Measurements from ENCODE around the gene SRD5A3. TPM values are rescaled to one million over a fixed set of nuclear protein-coding genes. Genes with fewer than 3 reads are reported as not detected.

SRD5A3 gene
- 4.2 TPM for total RNA-seq

GRCh38 chr4:55345980-55346850 is at the start of gene SRD5A3:
TSS of gene SRD5A3 (plus strand) at chr4:55346242. CDS start at chr4:55346337, 95 bp downstream.
- Histone ChIP-seq H3K4me3 (ENCODE audit: low read length in 3 of 3) (peak within 1 kb of the TSS; percentile 79 to 89 (median 83)), H3K27ac (ENCODE audit: low read depth, low read length) (peak within 1 kb of the TSS; percentile 87), H3K27me3 (ENCODE audit: control insufficient read depth in 3 of 3, insufficient read depth in 3 of 3, low read length in 3 of 3) (no peaks in the 10 kb centered on the region), H3K4me1 (ENCODE audit: control insufficient read depth in 3 of 3, insufficient read depth in 3 of 3, low read length in 3 of 3) (peaks cover 6 to 10% (median 9%) of the 10 kb centered on the region in 3 donors), H3K9ac (ENCODE audit: low read depth in 1 of 3, low read length in 3 of 3) (peak within 1 kb of the TSS; percentile 81 to 94 (median 91)), H3K36me3 (ENCODE audit: control insufficient read depth in 3 of 3, insufficient read depth in 3 of 3, low read length in 3 of 3) (no peaks in the 10 kb centered on the region), H3K9me3 (ENCODE audit: control insufficient read depth in 3 of 3, low read length in 3 of 3) (no peaks in the 10 kb centered on the region)

GRCh38 chr4:55297346-55297745 is 48.7 kb upstream of the SRD5A3 start:
- no peaks in the 10 kb centered on the region for H3K9me3 ChIP-seq (ENCODE audit: control insufficient read depth in 3 of 3, low read length in 3 of 3)
- no peak overlapping the region for H3K4me3 ChIP-seq (ENCODE audit: low read length in 3 of 3)
- no peak overlapping the region for H3K9ac ChIP-seq (ENCODE audit: low read depth in 1 of 3, low read length in 3 of 3)
- no peaks in the 10 kb centered on the region for H3K4me1 ChIP-seq (ENCODE audit: control insufficient read depth in 3 of 3, insufficient read depth in 3 of 3, low read length in 3 of 3)
- H3K36me3 ChIP-seq (ENCODE audit: control insufficient read depth in 3 of 3, insufficient read depth in 3 of 3, low read length in 3 of 3) = no peaks in the 10 kb centered on the region
- no peaks in the 10 kb centered on the region for H3K27me3 ChIP-seq (ENCODE audit: control insufficient read depth in 3 of 3, insufficient read depth in 3 of 3, low read length in 3 of 3)
- no peak overlapping the region for H3K27ac ChIP-seq (ENCODE audit: low read depth, low read length)

GRCh38 chr4:55303760-55304165 is 42.3 kb upstream of the SRD5A3 start:
- Histone ChIP-seq H3K4me1 (ENCODE audit: control insufficient read depth in 3 of 3, insufficient read depth in 3 of 3, low read length in 3 of 3) (no peaks in the 10 kb centered on the region), H3K27ac (ENCODE audit: low read depth, low read length) (no peak overlapping the region), H3K36me3 (ENCODE audit: control insufficient read depth in 3 of 3, insufficient read depth in 3 of 3, low read length in 3 of 3) (no peaks in the 10 kb centered on the region), H3K27me3 (ENCODE audit: control insufficient read depth in 3 of 3, insufficient read depth in 3 of 3, low read length in 3 of 3) (peaks cover 0 to 2% (median 0%) of the 10 kb centered on the region in 3 donors), H3K9me3 (ENCODE audit: control insufficient read depth in 3 of 3, low read length in 3 of 3) (no peaks in the 10 kb centered on the region), H3K9ac (ENCODE audit: low read depth in 1 of 3, low read length in 3 of 3) (no peak overlapping the region), H3K4me3 (ENCODE audit: low read length in 3 of 3) (no peak overlapping the region)

DNA sequence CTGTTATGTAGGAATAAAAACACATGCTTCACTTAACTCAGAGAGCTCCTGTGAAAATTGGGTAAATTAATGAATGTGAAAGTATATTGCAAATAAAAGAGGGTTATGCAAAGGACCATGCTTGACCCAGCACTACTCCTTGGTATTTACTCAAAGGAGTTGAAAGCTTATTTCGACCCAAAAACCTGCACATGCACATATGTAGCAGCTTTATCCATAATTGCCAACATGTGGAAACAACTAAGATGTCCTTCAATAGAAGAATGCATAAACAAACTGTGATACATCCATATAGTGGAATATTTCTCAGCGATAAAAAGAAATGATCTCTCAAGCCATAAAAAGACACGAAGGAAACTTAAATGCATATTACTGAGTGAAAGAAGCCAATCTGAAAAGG is 41.7 kb upstream of the SRD5A3 start:
- H3K27me3 ChIP-seq (ENCODE audit: control insufficient read depth in 3 of 3, insufficient read depth in 3 of 3, low read length in 3 of 3) = peaks cover 0 to 2% (median 0%) of the 10 kb centered on the region in 3 donors
- H3K27ac ChIP-seq (ENCODE audit: low read depth, low read length) = no peak overlapping the region
- H3K4me1 ChIP-seq (ENCODE audit: control insufficient read depth in 3 of 3, insufficient read depth in 3 of 3, low read length in 3 of 3) = no peaks in the 10 kb centered on the region
- no peaks in the 10 kb centered on the region for H3K9me3 ChIP-seq (ENCODE audit: control insufficient read depth in 3 of 3, low read length in 3 of 3)
- no peak overlapping the region for H3K9ac ChIP-seq (ENCODE audit: low read depth in 1 of 3, low read length in 3 of 3)
- H3K36me3 ChIP-seq (ENCODE audit: control insufficient read depth in 3 of 3, insufficient read depth in 3 of 3, low read length in 3 of 3) = no peaks in the 10 kb centered on the region
- H3K4me3 ChIP-seq (ENCODE audit: low read length in 3 of 3) = no peak overlapping the region

GRCh38 chr4:55308071-55308470 is 38.0 kb upstream of the SRD5A3 start:
- H3K4me1 ChIP-seq (ENCODE audit: control insufficient read depth in 3 of 3, insufficient read depth in 3 of 3, low read length in 3 of 3) = no peaks in the 10 kb centered on the region
- no peak overlapping the region for H3K9ac ChIP-seq (ENCODE audit: low read depth in 1 of 3, low read length in 3 of 3)

DNA sequence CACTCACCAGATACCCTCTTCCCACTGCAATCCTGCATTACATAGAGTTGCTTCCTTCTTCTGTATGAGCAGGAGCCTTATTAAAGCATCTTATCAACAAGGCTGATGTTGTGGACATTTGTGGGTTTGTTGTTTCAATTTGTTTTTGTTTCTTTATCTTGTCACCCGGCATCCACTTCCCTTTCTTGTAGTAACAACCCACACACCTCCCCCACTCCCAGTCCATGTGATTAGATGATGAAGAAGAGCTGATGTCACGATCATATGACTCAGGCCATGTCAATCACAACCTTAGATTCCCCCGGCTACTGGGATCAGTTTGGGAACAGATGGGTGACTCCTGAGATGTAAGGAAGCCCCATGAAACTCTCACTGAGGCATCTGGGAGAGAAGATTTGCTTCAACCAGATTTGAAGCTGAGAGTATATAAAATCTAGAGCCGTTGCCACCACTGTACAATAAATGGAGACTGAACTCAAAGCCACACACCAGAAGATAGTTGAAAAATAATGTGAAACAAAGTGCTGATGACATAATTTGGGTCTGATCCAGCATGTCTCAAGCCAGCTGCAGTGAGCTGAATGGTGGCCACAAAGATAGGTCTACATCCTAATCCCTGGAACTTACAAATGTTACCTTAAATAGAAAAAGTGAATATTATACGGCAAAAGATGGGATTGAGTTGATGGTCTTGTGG is 34.1 kb upstream of the SRD5A3 start:
- no peaks in the 10 kb centered on the region for H3K4me1 ChIP-seq (ENCODE audit: control insufficient read depth in 3 of 3, insufficient read depth in 3 of 3, low read length in 3 of 3)
- no peak overlapping the region for H3K9ac ChIP-seq (ENCODE audit: low read depth in 1 of 3, low read length in 3 of 3)
- no peaks in the 10 kb centered on the region for H3K36me3 ChIP-seq (ENCODE audit: control insufficient read depth in 3 of 3, insufficient read depth in 3 of 3, low read length in 3 of 3)
- no peak overlapping the region for H3K27ac ChIP-seq (ENCODE audit: low read depth, low read length)
- H3K9me3 ChIP-seq (ENCODE audit: control insufficient read depth in 3 of 3, low read length in 3 of 3) = no peaks in the 10 kb centered on the region
- no peak overlapping the region for H3K4me3 ChIP-seq (ENCODE audit: low read length in 3 of 3)
- no peaks in the 10 kb centered on the region for H3K27me3 ChIP-seq (ENCODE audit: control insufficient read depth in 3 of 3, insufficient read depth in 3 of 3, low read length in 3 of 3)

More at GRCh38 chr4:55308071-55308470, 38.0 kb upstream of the SRD5A3 start:
- Histone ChIP-seq H3K27ac (ENCODE audit: low read depth, low read length) (no peak overlapping the region), H3K36me3 (ENCODE audit: control insufficient read depth in 3 of 3, insufficient read depth in 3 of 3, low read length in 3 of 3) (no peaks in the 10 kb centered on the region), H3K4me3 (ENCODE audit: low read length in 3 of 3) (no peak overlapping the region), H3K9me3 (ENCODE audit: control insufficient read depth in 3 of 3, low read length in 3 of 3) (no peaks in the 10 kb centered on the region), H3K27me3 (ENCODE audit: control insufficient read depth in 3 of 3, insufficient read depth in 3 of 3, low read length in 3 of 3) (peaks cover 0 to 2% (median 0%) of the 10 kb centered on the region in 3 donors)

DNA sequence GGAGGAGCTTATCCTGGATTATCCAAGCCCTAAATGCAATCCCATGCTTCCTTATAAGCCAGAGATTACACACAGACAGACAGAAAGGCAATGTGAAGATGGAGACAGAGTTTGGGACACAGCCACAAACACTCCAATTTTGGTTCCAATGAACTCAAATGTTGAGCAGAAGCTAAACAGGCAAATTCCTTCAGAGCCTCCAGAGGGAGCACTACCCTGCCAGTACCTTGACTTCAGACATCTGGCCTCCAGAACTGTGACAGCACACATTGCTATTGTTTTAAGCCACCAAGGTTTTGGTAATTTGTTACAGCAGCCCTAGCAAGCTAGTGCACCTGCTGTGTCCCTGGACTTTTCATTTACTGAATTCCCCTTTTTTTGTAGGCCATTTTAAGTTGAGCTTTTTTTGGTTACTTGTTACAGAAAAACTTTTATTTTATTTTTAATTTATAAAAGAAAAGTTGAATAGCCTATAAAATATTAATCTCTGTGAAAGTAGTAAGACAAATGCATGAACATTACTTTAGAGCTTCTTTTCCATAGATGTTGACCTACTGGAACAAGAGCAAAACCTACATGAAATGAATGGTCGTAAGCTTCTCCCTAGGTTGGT is 33.4 kb upstream of the SRD5A3 start:
- Histone ChIP-seq H3K36me3 (ENCODE audit: control insufficient read depth in 3 of 3, insufficient read depth in 3 of 3, low read length in 3 of 3) (no peaks in the 10 kb centered on the region), H3K27ac (ENCODE audit: low read depth, low read length) (no peak overlapping the region), H3K27me3 (ENCODE audit: control insufficient read depth in 3 of 3, insufficient read depth in 3 of 3, low read length in 3 of 3) (no peaks in the 10 kb centered on the region), H3K4me3 (ENCODE audit: low read length in 3 of 3) (no peak overlapping the region), H3K9ac (ENCODE audit: low read depth in 1 of 3, low read length in 3 of 3) (no peak overlapping the region), H3K9me3 (ENCODE audit: control insufficient read depth in 3 of 3, low read length in 3 of 3) (no peaks in the 10 kb centered on the region), H3K4me1 (ENCODE audit: control insufficient read depth in 3 of 3, insufficient read depth in 3 of 3, low read length in 3 of 3) (no peaks in the 10 kb centered on the region)

DNA sequence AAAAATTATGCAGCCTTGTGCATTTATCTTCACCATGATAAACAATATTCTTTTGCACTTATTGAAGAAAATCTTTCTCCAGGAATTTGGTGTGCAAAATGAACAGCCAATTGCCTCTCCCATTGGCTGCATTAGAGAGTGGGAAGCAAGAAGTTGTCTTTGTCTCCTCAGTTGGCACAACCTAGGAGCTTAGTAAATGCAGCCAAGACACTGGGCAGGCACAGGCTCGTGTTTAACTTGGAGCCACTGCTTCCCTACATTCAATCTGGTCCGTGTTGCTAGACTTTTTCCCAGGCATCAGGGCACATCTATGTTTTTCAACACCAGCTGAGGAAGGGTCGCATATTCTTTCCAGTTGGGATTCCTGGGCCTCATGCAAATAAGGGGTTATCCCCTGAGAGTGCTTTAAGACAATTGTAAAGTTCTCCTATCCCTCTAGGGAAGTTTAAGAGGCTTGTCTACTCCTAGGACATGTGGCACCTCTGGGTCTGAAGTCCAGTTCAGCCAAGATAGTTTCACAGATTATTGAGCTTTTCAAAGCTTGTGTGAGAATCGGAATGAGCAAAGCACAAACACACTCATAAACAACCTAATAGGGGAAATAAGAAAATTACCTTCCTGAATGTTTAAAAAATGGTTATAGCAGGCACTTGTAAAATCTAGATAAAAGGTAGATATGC is 31.8 kb upstream of the SRD5A3 start:
- Histone ChIP-seq H3K27ac (ENCODE audit: low read depth, low read length) (no peak overlapping the region), H3K4me1 (ENCODE audit: control insufficient read depth in 3 of 3, insufficient read depth in 3 of 3, low read length in 3 of 3) (no peaks in the 10 kb centered on the region), H3K9me3 (ENCODE audit: control insufficient read depth in 3 of 3, low read length in 3 of 3) (no peaks in the 10 kb centered on the region), H3K9ac (ENCODE audit: low read depth in 1 of 3, low read length in 3 of 3) (no peak overlapping the region), H3K27me3 (ENCODE audit: control insufficient read depth in 3 of 3, insufficient read depth in 3 of 3, low read length in 3 of 3) (no peaks in the 10 kb centered on the region), H3K36me3 (ENCODE audit: control insufficient read depth in 3 of 3, insufficient read depth in 3 of 3, low read length in 3 of 3) (no peaks in the 10 kb centered on the region), H3K4me3 (ENCODE audit: low read length in 3 of 3) (no peak overlapping the region)

GRCh38 chr4:55318175-55319129 is 27.6 kb upstream of the SRD5A3 start:
- H3K9me3 ChIP-seq (ENCODE audit: control insufficient read depth in 3 of 3, low read length in 3 of 3) = no peaks in the 10 kb centered on the region
- H3K27me3 ChIP-seq (ENCODE audit: control insufficient read depth in 3 of 3, insufficient read depth in 3 of 3, low read length in 3 of 3) = no peaks in the 10 kb centered on the region
- no peak overlapping the region for H3K27ac ChIP-seq (ENCODE audit: low read depth, low read length)
- H3K4me3 ChIP-seq (ENCODE audit: low read length in 3 of 3) = no peak overlapping the region
- H3K36me3 ChIP-seq (ENCODE audit: control insufficient read depth in 3 of 3, insufficient read depth in 3 of 3, low read length in 3 of 3) = no peaks in the 10 kb centered on the region
- no peaks in the 10 kb centered on the region for H3K4me1 ChIP-seq (ENCODE audit: control insufficient read depth in 3 of 3, insufficient read depth in 3 of 3, low read length in 3 of 3)
- no peak overlapping the region for H3K9ac ChIP-seq (ENCODE audit: low read depth in 1 of 3, low read length in 3 of 3)

Data from skeletal muscle tissue (tissue), 4 donors.